ENCODE data around the gene SMYD3. TPM values are rescaled to one million over a fixed set of nuclear protein-coding genes. Genes with fewer than 3 reads are reported as not detected.

Gene SMYD3
- total and polyA plus RNA-seq, 9 of the 15 experiments (the other 6 are each of a cell fraction or from before 2014, with no cell fraction given): 128 to 440 (median 197) TPM

- CTCF ChIA-PET (ENCODE audit: low intra/inter-chr PET ratio): interaction anchor here (0.5 to 3.2 kb wide), 2 partner anchors 36 to 266 kb away, joined by 3 to 33 read pairs; no protein-coding TSS in a partner anchor
- H4K20me1 ChIP-seq (replicated peaks; ENCODE audit: control insufficient read depth, insufficient read depth, low read length): no peaks in the 10 kb centered on the region
- in situ Hi-C loops (cut with MboI) (loop anchor here (10.0 to 25.0 kb wide), 2 partner anchors 267 to 1125 kb away; partner anchors contain the start of gene KIF26B), intact Hi-C loops (cut with micrococcal nuclease) (no loop called here)
- TF ChIP-seq NFXL1 (CRISPR knock-in tag; IDR thresholded peaks at IDR 0.05) (no peak), SMARCA5 (IDR thresholded peaks at IDR 0.05) (no peak), E2F4 (CRISPR knock-in tag; IDR thresholded peaks at IDR 0.05; ENCODE audit: low read depth) (no peak), ERF (CRISPR knock-in tag; IDR thresholded peaks at IDR 0.05) (no peak), ZNF609 (CRISPR knock-in tag; IDR thresholded peaks at IDR 0.05; ENCODE audit: borderline replicate concordance) (no peak), U2AF2 (optimal IDR thresholded peaks at IDR 0.05; ENCODE audit: low read depth, low read length) (no peak), SPI1 (IDR thresholded peaks at IDR 0.05; ENCODE audit: borderline replicate concordance, low read depth, low read length) (peak; percentile 79), HIVEP1 (CRISPR knock-in tag; IDR thresholded peaks at IDR 0.05) (no peak)
- 74% methylated on average over 5 of the region's 5 CpGs for WGBS (ENCODE audit: insufficient coverage, low coverage, missing lambda C conversion rate)
- no peak for FAIRE-seq
- no peak for DNase-seq (ENCODE audit: extremely low read depth in 1 of 4, low spot score in 3 of 4)
- no peak overlapping the region for H3K4me2 ChIP-seq (ENCODE audit: insufficient read depth, low read length)
- no peaks in the 10 kb centered on the region for H3K9me1 ChIP-seq (ENCODE audit: control insufficient read depth, insufficient read depth, low read length)
- H3K9ac ChIP-seq (ENCODE audit: insufficient read depth in 1 of 2, low read depth in 2 of 2, low read length in 2 of 2): no peak overlapping the region
- H3K4me3 ChIP-seq: no peak overlapping the region
- H2AFZ ChIP-seq (ENCODE audit: low read depth, low read length): no peak overlapping the region
- POLR2A ChIA-PET: interaction anchor here (0.7 to 1.4 kb wide), 2 partner anchors 9 to 15 kb away, joined by 3 to 4 read pairs; no protein-coding TSS in a partner anchor
- no TSS peak for BruUV-seq (replicated peaks)
- ATAC-seq: no peak
- no peak overlapping the region for H3K27ac ChIP-seq (ENCODE audit: extremely low read depth, low read depth, low read length)
- H3K4me1 ChIP-seq (replicated peaks in 1 of 2; ENCODE audit: control insufficient read depth in 2 of 2, insufficient read depth in 2 of 2, low read length in 2 of 2): no peaks in the 10 kb centered on the region; a peak in 3 of 5 replicates
- H3K27me3 ChIP-seq (ENCODE audit: control insufficient read depth in 2 of 2, insufficient read depth in 2 of 2, low read length in 2 of 2): no peaks in the 10 kb centered on the region
- no peaks in the 10 kb centered on the region for H3K9me3 ChIP-seq (replicated peaks; ENCODE audit: control insufficient read depth, insufficient read depth, low read depth, low read length)
- H3K36me3 ChIP-seq (ENCODE audit: control insufficient read depth, insufficient read depth, low read length): no peaks in the 10 kb centered on the region
- H3K79me2 ChIP-seq (ENCODE audit: control insufficient read depth, insufficient read depth, low read length): no peaks in the 10 kb centered on the region
Observed at GRCh38 chr1:246279402-246279801, 227.7 kb downstream of the SMYD3 start.

Data from K562 (cell line).